GM10248 (cell line): Measurements from ENCODE around the gene SLC22A31.

ENCODE experiments used
- CTCF ChIA-PET: fragments of 300-600 bp; sonication (Branson Sonifier 250); formaldehyde crosslinking; extraction: SDS; loops from one replicate; lab custom pipeline; 2021; ENCODE audit warnings: antibody characterized with exemption; lab: Yijun Ruan, JAX
- POLR2A ChIA-PET: fragments of 350-650 bp; sonication (Branson Sonifier 250); formaldehyde crosslinking; extraction: SDS; loops from one replicate; lab custom pipeline; 2020; ENCODE audit warnings: antibody characterized with exemption; lab: Yijun Ruan, JAX
- DNase-seq: peaks from one replicate; pipeline ENCODE4 v3.0.0; 2012; ENCODE audit errors: extremely low spot score
- CTCF ChIP-seq: IDR thresholded peaks from 2 replicates; pipeline ENCODE4 v1.5.1; 2012; ENCODE audit warnings: mild to moderate bottlenecking, low read depth; ENCODE audit errors: extremely low read depth, missing control alignments, control extremely low read depth

Gene SLC22A31

GRCh38 chr16:89146211-89147005 is 53.9 kb downstream of the SLC22A31 start:
- ChIA-PET CTCF (interaction anchor here (1.2 kb wide), 1 partner anchor 12 kb away, joined by 3 read pairs; no protein-coding TSS in a partner anchor), POLR2A (no interaction called here)
- no peak for DNase-seq
- no peak for TF ChIP-seq CTCF
